NT2/D1 (cell line): Measurements from ENCODE around the gene CIB2.

ENCODE experiments used
- SUZ12 ChIP-seq: IDR thresholded peaks from 2 replicates; pipeline ENCODE4 v1.6.1; 2011; ENCODE audit not compliant: insufficient read length, insufficient read depth; ENCODE audit errors: extremely low read depth
- YY1 ChIP-seq: IDR thresholded peaks from 2 replicates; pipeline ENCODE4 v1.6.1; 2011; ENCODE audit not compliant: insufficient read length, insufficient read depth

GRCh38 chr15:78159395-78159794, 28.1 kb upstream of the CIB2 start:
- TF ChIP-seq YY1: no peak
- no peak for TF ChIP-seq SUZ12
